Measurements from ENCODE around the gene KCNJ4. TPM values are rescaled to one million over a fixed set of nuclear protein-coding genes. Genes with fewer than 3 reads are reported as not detected.

Gene KCNJ4
- total RNA-seq, 2 donors from 2014 or later, result not detected

DNA sequence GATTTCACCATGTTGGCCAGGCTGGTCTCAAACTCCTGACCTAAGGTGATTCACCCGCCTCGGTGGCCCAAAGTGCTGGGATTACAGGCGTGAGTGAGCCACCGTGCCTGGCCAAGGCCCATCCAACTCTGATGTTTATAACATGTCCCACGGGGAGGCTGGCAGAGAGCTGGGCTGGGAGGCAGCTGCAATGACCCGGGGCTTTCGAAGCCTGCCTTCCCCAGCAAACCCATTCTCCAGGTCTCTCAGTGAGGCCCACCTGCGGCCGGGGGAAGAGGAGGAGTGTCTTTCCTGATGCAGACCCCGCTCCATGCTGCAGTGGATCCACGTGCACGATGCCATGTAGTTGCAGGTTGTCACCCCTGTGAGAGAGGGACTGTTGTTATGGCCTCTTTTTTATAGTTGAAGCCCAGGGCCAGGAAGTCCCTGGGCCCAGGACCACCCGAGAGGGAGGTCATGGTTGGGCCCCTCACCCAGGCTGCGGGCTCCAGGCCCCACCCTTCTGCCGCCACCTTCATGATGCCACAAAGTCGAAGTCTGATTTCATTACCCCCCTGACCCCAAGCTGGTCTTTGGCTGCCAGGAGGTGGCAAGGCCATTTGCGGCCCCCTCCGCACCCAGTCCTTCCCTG is 38.3 kb downstream of the KCNJ4 start:
- no peak overlapping the region for H3K4me3 ChIP-seq
- peaks cover 7 to 10% of the 10 kb centered on the region in 2 donors for H3K4me1 ChIP-seq (ENCODE audit: control insufficient read depth in 1 of 2, low read depth in 2 of 2)
- ATAC-seq (ENCODE audit: insufficient number of reproducible peaks, low FRiP score, low read depth) (no peak), DNase-seq (ENCODE audit: low spot score) (no peak)
- no peak overlapping the region for H3K27ac ChIP-seq
- TF ChIP-seq, protein P1, sequence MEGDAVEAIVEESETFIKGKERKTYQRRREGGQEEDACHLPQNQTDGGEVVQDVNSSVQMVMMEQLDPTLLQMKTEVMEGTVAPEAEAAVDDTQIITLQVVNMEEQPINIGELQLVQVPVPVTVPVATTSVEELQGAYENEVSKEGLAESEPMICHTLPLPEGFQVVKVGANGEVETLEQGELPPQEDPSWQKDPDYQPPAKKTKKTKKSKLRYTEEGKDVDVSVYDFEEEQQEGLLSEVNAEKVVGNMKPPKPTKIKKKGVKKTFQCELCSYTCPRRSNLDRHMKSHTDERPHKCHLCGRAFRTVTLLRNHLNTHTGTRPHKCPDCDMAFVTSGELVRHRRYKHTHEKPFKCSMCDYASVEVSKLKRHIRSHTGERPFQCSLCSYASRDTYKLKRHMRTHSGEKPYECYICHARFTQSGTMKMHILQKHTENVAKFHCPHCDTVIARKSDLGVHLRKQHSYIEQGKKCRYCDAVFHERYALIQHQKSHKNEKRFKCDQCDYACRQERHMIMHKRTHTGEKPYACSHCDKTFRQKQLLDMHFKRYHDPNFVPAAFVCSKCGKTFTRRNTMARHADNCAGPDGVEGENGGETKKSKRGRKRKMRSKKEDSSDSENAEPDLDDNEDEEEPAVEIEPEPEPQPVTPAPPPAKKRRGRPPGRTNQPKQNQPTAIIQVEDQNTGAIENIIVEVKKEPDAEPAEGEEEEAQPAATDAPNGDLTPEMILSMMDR (IDR thresholded peaks at IDR 0.05), result no peak
- no peaks in the 10 kb centered on the region for H3K36me3 ChIP-seq
- no peaks in the 10 kb centered on the region for H3K9me3 ChIP-seq
- H3K27me3 ChIP-seq (replicated peaks; ENCODE audit: insufficient read depth), result no peaks in the 10 kb centered on the region

- Histone ChIP-seq H3K36me3 (no peaks in the 10 kb centered on the region), H3K27me3 (replicated peaks; ENCODE audit: insufficient read depth) (no peaks in the 10 kb centered on the region), H3K27ac (no peak overlapping the region), H3K4me1 (ENCODE audit: control insufficient read depth in 1 of 2, low read depth in 2 of 2) (peaks cover 7 to 10% of the 10 kb centered on the region in 2 donors), H3K9me3 (no peaks in the 10 kb centered on the region), H3K4me3 (no peak overlapping the region)
- ATAC-seq (ENCODE audit: insufficient number of reproducible peaks, low FRiP score, low read depth) (no peak), DNase-seq (ENCODE audit: low spot score) (no peak)
- TF ChIP-seq, protein P1 (IDR thresholded peaks at IDR 0.05), result no peak
Measured at GRCh38 chr22:38415561-38416321, 39.3 kb downstream of the KCNJ4 start.

DNA sequence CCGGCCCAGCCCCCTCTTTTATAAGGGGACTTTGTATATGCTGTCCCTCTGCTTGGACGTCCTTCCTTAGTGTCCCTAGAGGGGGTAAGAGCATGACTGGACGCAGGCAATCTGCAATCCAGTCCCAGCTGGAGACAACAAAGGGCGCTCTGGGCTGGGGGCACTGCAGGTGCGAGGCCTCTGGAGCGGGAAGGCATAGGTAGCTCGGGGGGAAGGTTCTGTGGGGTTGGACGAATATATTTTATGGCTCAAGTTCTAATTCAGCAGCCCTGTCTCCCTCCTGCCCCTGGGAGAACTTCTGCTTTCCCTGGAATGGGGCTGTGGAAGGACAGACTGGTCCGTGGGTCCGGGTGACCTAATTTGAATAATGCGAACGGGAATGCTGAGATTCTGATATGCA is 40.0 kb downstream of the KCNJ4 start:
- H3K9me3 ChIP-seq, result no peaks in the 10 kb centered on the region
- ATAC-seq (ENCODE audit: insufficient number of reproducible peaks, low FRiP score, low read depth) (no peak), DNase-seq (ENCODE audit: low spot score) (no peak)
- H3K27me3 ChIP-seq (replicated peaks; ENCODE audit: insufficient read depth), result no peaks in the 10 kb centered on the region
- peaks cover 7 to 10% of the 10 kb centered on the region in 2 donors for H3K4me1 ChIP-seq (ENCODE audit: control insufficient read depth in 1 of 2, low read depth in 2 of 2)
- TF ChIP-seq, protein P1 (IDR thresholded peaks at IDR 0.05), result no peak
- no peak overlapping the region for H3K27ac ChIP-seq
- no peak overlapping the region for H3K4me3 ChIP-seq
- no peaks in the 10 kb centered on the region for H3K36me3 ChIP-seq

GRCh38 chr22:38414009-38414395 is 41.0 kb downstream of the KCNJ4 start:
- TF ChIP-seq, protein P1 (IDR thresholded peaks at IDR 0.05), result no peak
- no peak overlapping the region for H3K27ac ChIP-seq
- H3K4me1 ChIP-seq (ENCODE audit: control insufficient read depth in 1 of 2, low read depth in 2 of 2), result peaks cover 7 to 10% of the 10 kb centered on the region in 2 donors

DNA sequence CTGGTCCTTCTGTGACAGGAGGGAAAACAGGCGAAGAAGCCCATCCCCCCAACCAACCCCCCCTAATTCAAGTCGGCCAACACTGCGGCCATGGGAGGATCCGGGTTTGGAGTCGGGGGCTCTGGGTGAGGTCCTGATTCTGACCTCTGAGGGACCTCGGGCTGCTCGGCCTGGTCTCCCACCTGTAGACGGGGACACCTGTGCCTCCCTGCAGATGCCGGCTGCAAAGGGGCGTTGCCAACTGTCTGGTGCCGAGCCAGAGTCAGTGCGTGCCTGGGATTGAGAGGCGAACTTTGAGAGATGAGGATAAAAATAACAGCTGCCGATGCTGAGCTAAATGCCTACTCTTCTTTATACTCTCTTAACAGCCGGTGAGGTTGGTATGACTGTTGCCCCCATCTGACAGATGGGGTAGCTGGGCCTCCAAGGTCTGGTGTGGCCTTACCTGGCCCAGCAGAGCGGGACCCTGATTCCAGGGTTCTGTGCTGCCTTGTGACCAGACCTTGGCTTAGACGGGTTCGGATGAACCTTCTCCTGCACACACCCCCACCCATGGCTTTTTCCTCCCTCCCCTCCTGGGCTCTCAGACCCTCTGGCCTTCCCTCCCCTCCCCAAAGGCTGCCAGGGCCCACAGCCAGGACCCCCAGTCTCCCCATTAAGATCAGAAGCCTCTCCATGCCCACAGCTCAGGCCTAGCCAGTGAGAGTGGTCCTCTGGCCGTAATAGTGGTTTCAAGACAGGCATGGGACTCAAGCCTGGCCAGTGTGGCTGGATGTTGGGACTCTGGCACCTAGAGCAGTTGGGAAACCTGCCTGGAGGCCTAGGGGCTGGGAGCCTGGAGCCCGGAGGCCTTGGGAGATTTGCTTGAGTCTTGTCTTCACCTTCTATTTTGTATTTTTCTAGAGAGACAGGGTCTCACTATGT is 41.7 kb downstream of the KCNJ4 start:
- peaks cover 7 to 10% of the 10 kb centered on the region in 2 donors for H3K4me1 ChIP-seq (ENCODE audit: control insufficient read depth in 1 of 2, low read depth in 2 of 2)
- H3K27me3 ChIP-seq (replicated peaks; ENCODE audit: insufficient read depth), result no peaks in the 10 kb centered on the region
- H3K4me3 ChIP-seq, result peak overlapping the region; percentile 64
- H3K36me3 ChIP-seq, result no peaks in the 10 kb centered on the region
- TF ChIP-seq, protein P1 (IDR thresholded peaks at IDR 0.05), result no peak
- H3K27ac ChIP-seq, result no peak overlapping the region
- no peaks in the 10 kb centered on the region for H3K9me3 ChIP-seq
- ATAC-seq (ENCODE audit: insufficient number of reproducible peaks, low FRiP score, low read depth) (no peak), DNase-seq (ENCODE audit: low spot score) (no peak)

More at GRCh38 chr22:38414009-38414395, 41.0 kb downstream of the KCNJ4 start:
- no peaks in the 10 kb centered on the region for H3K27me3 ChIP-seq (replicated peaks; ENCODE audit: insufficient read depth)
- no peak for ATAC-seq (ENCODE audit: insufficient number of reproducible peaks, low FRiP score, low read depth)
- no peak overlapping the region for H3K4me3 ChIP-seq
- no peaks in the 10 kb centered on the region for H3K36me3 ChIP-seq
- no peak for DNase-seq (ENCODE audit: low spot score)
- H3K9me3 ChIP-seq, result no peaks in the 10 kb centered on the region

Measured in thoracic aorta (tissue), 2 donors.